Measurements from ENCODE around the gene CSMD2. TPM values are rescaled to one million over a fixed set of nuclear protein-coding genes. Genes with fewer than 3 reads are reported as not detected.

Gene CSMD2
- total and polyA plus RNA-seq, 2 experiments from 2014 or later: 5.3 to 16.6 TPM

- TF ChIP-seq ZNF462 (CRISPR knock-in tag; IDR thresholded peaks at IDR 0.05) (no peak), ETS1 (IDR thresholded peaks at IDR 0.05) (no peak)
These were observed 167.6 kb downstream of the CSMD2 start (continued) for GRCh38 chr1:33997127-33998036.

- H3K4me3 ChIP-seq: no peak overlapping the region
- ATAC-seq: no peak
- Mint-ChIP-seq H3K9me3 (no peaks in the 10 kb centered on the region), H3K27ac (no peak overlapping the region), H3K4me3 (no peak overlapping the region), H3K4me1 (peaks cover 13% of the 10 kb centered on the region), H3K36me3 (ENCODE audit: low read depth) (peaks cover 8% of the 10 kb centered on the region; the same call in 2 of the 3 replicates), H3K27me3 (ENCODE audit: insufficient read depth, low read depth, poor library complexity) (no peaks in the 10 kb centered on the region)
- H2AFZ ChIP-seq: no peak overlapping the region
- H3K79me2 ChIP-seq (replicated peaks; ENCODE audit: insufficient read depth): 0 out of 2 replicates have a peak, but pooled peaks cover 3% of the 10 kb centered on the region
- H3K36me3 ChIP-seq (ENCODE audit: insufficient read depth): no peaks in the 10 kb centered on the region
- H3K27ac ChIP-seq (ENCODE audit: low read depth): no peak overlapping the region
- no peak for DNase-seq (ENCODE audit: low spot score)
- H3K9me2 ChIP-seq (ENCODE audit: insufficient read depth): peaks cover 5% of the 10 kb centered on the region; the same call in 1 of the 2 replicates
- H3K4me2 ChIP-seq: no peak overlapping the region
- peaks cover 5% of the 10 kb centered on the region for H4K20me1 ChIP-seq (replicated peaks; ENCODE audit: insufficient read depth)
- no peaks in the 10 kb centered on the region for H3F3A ChIP-seq (replicated peaks; ENCODE audit: low read depth)
- no peaks in the 10 kb centered on the region for H3K4me1 ChIP-seq (ENCODE audit: insufficient read depth)
- H3K27me3 ChIP-seq (ENCODE audit: insufficient read depth): no peaks in the 10 kb centered on the region
- no peak for TF ChIP-seq ZNF331 (CRISPR knock-in tag; IDR thresholded peaks at IDR 0.05; ENCODE audit: low read depth)
- TF ChIP-seq STAT1 (IDR thresholded peaks at IDR 0.05; ENCODE audit: unreplicated experiment): no peak
- no peak for TF ChIP-seq CREB1 (CRISPR knock-in tag; IDR thresholded peaks at IDR 0.05; ENCODE audit: low read depth)
- no peak for TF ChIP-seq POLR2AphosphoS5 (IDR thresholded peaks at IDR 0.05; ENCODE audit: low read depth)
- TF ChIP-seq EZH2 (IDR thresholded peaks at IDR 0.05; ENCODE audit: low read depth, unreplicated experiment): no peak
- TF ChIP-seq ZNF114 (CRISPR knock-in tag; IDR thresholded peaks at IDR 0.05): no peak
- TF ChIP-seq NANOG (IDR thresholded peaks at IDR 0.05; ENCODE audit: borderline replicate concordance): no peak
- TF ChIP-seq REST (IDR thresholded peaks at IDR 0.05; ENCODE audit: unreplicated experiment): no peak
- TF ChIP-seq JUNB (IDR thresholded peaks at IDR 0.05; ENCODE audit: unreplicated experiment): no peak
- TF ChIP-seq ETS1 (IDR thresholded peaks at IDR 0.05): no peak
- no peak for TF ChIP-seq EZH2phosphoT487 (IDR thresholded peaks at IDR 0.05; ENCODE audit: unreplicated experiment)
These were observed 168.7 kb downstream of the CSMD2 start for GRCh38 chr1:33996281-33996680.
